ENCODE measurements around the gene MTREX. TPM values are rescaled to one million over a fixed set of nuclear protein-coding genes. Genes with fewer than 3 reads are reported as not detected.

The MTREX gene
- total and polyA plus RNA-seq, 10 of the 15 experiments (the other 5 are each of a cell fraction or from before 2014, with no cell fraction given): 20.1 to 102 (median 49.0) TPM

DNA sequence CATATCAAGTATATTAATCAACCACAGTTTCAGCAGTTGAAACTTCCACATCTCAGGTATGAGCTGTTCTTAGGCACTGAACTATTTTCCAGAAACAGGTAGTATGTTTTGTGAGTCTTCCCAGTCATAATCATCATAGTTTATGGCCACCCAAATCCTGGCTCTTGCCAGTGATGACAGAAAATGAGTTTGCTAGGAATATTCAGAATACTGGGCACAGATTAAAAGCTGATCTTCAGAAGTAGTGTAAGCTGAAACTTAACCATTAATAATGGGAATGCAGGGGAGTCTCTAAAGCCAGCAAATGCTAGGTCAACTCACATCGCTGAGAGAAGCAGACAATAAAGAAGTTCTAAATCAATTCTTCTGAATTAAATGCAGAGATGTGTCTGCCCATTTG, 162.5 kb downstream of the MTREX start:
- CTCF ChIA-PET: no interaction called here
- 90% methylated on average over 1 of the region's 1 CpG for WGBS (ENCODE audit: insufficient coverage, insufficient replicate concordance, low lambda C conversion rate, missing lambda C conversion rate)
- RAD21 ChIA-PET (ENCODE audit: unreplicated experiment): no interaction called here
- Histone ChIP-seq H3K79me2 (ENCODE audit: control insufficient read depth, insufficient read depth, low read length) (no peaks in the 10 kb centered on the region), H3K27ac (ENCODE audit: control insufficient read depth, insufficient read depth) (no peak overlapping the region), H3K9me3 (replicated peaks; ENCODE audit: control insufficient read depth, insufficient read depth, low read length) (no peaks in the 10 kb centered on the region), H3K27me3 (replicated peaks in 1 of 2; ENCODE audit: control insufficient read depth in 2 of 2, insufficient read depth in 2 of 2, low read length in 1 of 2) (no peaks in the 10 kb centered on the region), H4K20me1 (ENCODE audit: control insufficient read depth, insufficient read depth) (no peaks in the 10 kb centered on the region), H3K36me3 (ENCODE audit: control insufficient read depth in 2 of 2, insufficient read depth in 2 of 2, low read length in 1 of 2) (no peaks in the 10 kb centered on the region), H3K9ac (ENCODE audit: control insufficient read depth, insufficient read depth, low read length) (no peak overlapping the region), H3K4me1 (ENCODE audit: control insufficient read depth, insufficient read depth, low read length) (no peaks in the 10 kb centered on the region), H3K4me3 (no peak overlapping the region), H2AFZ (ENCODE audit: control insufficient read depth, low read depth, low read length) (no peak overlapping the region), H3K4me2 (ENCODE audit: control insufficient read depth, insufficient read depth) (no peak overlapping the region)
- intact Hi-C loops (cut with micrococcal nuclease; ENCODE audit: unreplicated experiment): no loop called here
- FAIRE-seq (no peak), ATAC-seq (no peak), DNase-seq (ENCODE audit: low read depth, low spot score) (no peak)
- BruUV-seq (replicated peaks): no TSS peak
- in situ Hi-C loops (cut with MboI): no loop called here
- TF ChIP-seq, protein P1, sequence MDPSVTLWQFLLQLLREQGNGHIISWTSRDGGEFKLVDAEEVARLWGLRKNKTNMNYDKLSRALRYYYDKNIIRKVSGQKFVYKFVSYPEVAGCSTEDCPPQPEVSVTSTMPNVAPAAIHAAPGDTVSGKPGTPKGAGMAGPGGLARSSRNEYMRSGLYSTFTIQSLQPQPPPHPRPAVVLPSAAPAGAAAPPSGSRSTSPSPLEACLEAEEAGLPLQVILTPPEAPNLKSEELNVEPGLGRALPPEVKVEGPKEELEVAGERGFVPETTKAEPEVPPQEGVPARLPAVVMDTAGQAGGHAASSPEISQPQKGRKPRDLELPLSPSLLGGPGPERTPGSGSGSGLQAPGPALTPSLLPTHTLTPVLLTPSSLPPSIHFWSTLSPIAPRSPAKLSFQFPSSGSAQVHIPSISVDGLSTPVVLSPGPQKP (IDR thresholded peaks at IDR 0.05; ENCODE audit: low read depth, low read length): no peak
- no peak for TF ChIP-seq RCOR1 (conservative IDR thresholded peaks at IDR 0.05; ENCODE audit: low read depth, low read length)
- TF ChIP-seq SPI1 (IDR thresholded peaks at IDR 0.05; ENCODE audit: borderline replicate concordance, insufficient read depth, low read depth, low read length): no peak
- TF ChIP-seq RELA (IDR thresholded peaks at IDR 0.05; ENCODE audit: borderline replicate concordance, partially characterized antibody): no peak
- TF ChIP-seq HDGF (IDR thresholded peaks at IDR 0.05): no peak
- no peak for TF ChIP-seq JUND (IDR thresholded peaks at IDR 0.05; ENCODE audit: low read depth, low read length)
- TF ChIP-seq, protein P2, sequence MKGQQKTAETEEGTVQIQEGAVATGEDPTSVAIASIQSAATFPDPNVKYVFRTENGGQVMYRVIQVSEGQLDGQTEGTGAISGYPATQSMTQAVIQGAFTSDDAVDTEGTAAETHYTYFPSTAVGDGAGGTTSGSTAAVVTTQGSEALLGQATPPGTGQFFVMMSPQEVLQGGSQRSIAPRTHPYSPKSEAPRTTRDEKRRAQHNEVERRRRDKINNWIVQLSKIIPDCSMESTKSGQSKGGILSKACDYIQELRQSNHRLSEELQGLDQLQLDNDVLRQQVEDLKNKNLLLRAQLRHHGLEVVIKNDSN (IDR thresholded peaks at IDR 0.05; ENCODE audit: borderline replicate concordance, extremely low read length, insufficient read depth, low read depth, low read length): no peak
- TF ChIP-seq EP300 (IDR thresholded peaks at IDR 0.05; ENCODE audit: borderline replicate concordance in 1 of 2, control insufficient read depth in 1 of 2, low read depth in 2 of 2, low read length in 2 of 2): no peak
- no peak for TF ChIP-seq BHLHE40 (IDR thresholded peaks at IDR 0.05; ENCODE audit: borderline replicate concordance in 1 of 2, low read depth in 2 of 2, low read length in 1 of 2)
- no peak for TF ChIP-seq CBX5 (IDR thresholded peaks at IDR 0.05; ENCODE audit: low read depth)
- TF ChIP-seq PAX8 (IDR thresholded peaks at IDR 0.05): no peak
- TF ChIP-seq, protein P3, sequence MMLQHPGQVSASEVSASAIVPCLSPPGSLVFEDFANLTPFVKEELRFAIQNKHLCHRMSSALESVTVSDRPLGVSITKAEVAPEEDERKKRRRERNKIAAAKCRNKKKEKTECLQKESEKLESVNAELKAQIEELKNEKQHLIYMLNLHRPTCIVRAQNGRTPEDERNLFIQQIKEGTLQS (IDR thresholded peaks at IDR 0.05; ENCODE audit: borderline replicate concordance, extremely low read depth, low read depth, low read length): no peak
- no peak for TF ChIP-seq ZNF24 (IDR thresholded peaks at IDR 0.05)
- TF ChIP-seq ETV6 (conservative IDR thresholded peaks at IDR 0.05 in 1 of 2, IDR thresholded peaks at IDR 0.05 in 1 of 2; ENCODE audit: borderline replicate concordance in 1 of 2, low read depth in 1 of 2): no peak
- no peak for TF ChIP-seq EED (IDR thresholded peaks at IDR 0.05; ENCODE audit: low read depth)
- TF ChIP-seq BCL11A (IDR thresholded peaks at IDR 0.05; ENCODE audit: low read depth, low read length): no peak
- no peak for TF ChIP-seq SREBF1 (IDR thresholded peaks at IDR 0.05; ENCODE audit: low read length)
- TF ChIP-seq ZZZ3 (IDR thresholded peaks at IDR 0.05; ENCODE audit: control insufficient read depth, insufficient read length, low read depth): no peak
- TF ChIP-seq, protein P4, sequence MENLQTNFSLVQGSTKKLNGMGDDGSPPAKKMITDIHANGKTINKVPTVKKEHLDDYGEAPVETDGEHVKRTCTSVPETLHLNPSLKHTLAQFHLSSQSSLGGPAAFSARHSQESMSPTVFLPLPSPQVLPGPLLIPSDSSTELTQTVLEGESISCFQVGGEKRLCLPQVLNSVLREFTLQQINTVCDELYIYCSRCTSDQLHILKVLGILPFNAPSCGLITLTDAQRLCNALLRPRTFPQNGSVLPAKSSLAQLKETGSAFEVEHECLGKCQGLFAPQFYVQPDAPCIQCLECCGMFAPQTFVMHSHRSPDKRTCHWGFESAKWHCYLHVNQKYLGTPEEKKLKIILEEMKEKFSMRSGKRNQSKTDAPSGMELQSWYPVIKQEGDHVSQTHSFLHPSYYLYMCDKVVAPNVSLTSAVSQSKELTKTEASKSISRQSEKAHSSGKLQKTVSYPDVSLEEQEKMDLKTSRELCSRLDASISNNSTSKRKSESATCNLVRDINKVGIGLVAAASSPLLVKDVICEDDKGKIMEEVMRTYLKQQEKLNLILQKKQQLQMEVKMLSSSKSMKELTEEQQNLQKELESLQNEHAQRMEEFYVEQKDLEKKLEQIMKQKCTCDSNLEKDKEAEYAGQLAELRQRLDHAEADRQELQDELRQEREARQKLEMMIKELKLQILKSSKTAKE (IDR thresholded peaks at IDR 0.05; ENCODE audit: low read depth, poor library complexity, severe bottlenecking): no peak
- SMC1A ChIA-PET (ENCODE audit: uncharacterized antibody, unreplicated experiment): interaction anchor here (0.7 kb wide), 1 partner anchor 10 kb away, joined by 3 read pairs; no protein-coding TSS in a partner anchor
- POLR2A ChIA-PET: no interaction called here
